ENCODE measurements around the gene SYT7. TPM values are rescaled to one million over a fixed set of nuclear protein-coding genes. Genes with fewer than 3 reads are reported as not detected.
"Not testable (repeated sequence)": the region's sequence is repeated elsewhere in the genome, so short reads cannot be mapped to it uniquely, and the experiment has no call there.

Gene SYT7
- polyA plus RNA-seq, 12 donors = 2.0 to 12.0 (median 3.1) TPM; not detected in 1

- no peak for DNase-seq
These were observed 83.4 kb downstream of the SYT7 start for GRCh38 chr11:61497473-61497872.

DNA sequence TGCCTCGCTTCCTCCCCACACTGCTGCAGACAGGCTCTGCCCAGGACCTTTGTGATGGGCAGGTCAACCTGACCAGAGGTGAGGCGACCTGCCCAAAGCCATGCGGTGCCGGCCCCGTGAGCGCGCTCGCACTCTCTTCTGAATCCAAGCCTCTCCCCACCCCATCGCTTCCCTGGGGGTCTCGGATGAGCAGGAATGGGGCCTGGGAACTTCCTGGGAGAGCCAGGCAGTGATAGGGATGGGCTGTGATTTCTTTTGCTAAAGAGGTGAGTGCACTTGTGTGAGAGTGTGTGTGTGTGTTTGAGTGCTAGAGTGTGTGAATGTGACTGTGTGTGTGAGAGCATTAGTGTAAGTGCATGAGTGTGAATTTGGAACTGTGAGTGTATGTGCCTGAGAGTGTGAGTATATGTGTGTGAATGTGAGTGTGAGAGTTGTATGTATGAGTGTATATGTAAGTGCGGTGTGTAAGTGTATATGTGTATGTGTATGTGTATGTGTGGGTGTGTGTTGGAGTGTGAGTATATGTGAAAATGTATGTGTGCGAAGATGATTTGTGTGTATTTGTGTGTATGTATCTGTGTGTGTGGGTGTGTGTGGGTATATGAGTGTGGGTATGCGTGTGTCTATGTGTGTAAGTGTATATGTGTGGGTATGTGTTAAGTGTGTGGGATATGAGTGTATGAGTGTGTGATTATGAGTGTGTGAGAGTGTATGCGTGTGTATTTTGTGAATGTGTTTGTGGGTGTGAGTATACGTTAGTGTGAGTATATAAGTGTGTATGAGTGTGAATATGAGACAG is 84.1 kb downstream of the SYT7 start:
- DNase-seq = no peak

- DNase-seq = no peak
These were observed 84.9 kb downstream of the SYT7 start for GRCh38 chr11:61495801-61496601.

- DNase-seq = no peak
These were observed 86.4 kb downstream of the SYT7 start for GRCh38 chr11:61494381-61494961.

GRCh38 chr11:61491736-61492395 is 89.0 kb downstream of the SYT7 start:
- DNase-seq = no peak

DNA sequence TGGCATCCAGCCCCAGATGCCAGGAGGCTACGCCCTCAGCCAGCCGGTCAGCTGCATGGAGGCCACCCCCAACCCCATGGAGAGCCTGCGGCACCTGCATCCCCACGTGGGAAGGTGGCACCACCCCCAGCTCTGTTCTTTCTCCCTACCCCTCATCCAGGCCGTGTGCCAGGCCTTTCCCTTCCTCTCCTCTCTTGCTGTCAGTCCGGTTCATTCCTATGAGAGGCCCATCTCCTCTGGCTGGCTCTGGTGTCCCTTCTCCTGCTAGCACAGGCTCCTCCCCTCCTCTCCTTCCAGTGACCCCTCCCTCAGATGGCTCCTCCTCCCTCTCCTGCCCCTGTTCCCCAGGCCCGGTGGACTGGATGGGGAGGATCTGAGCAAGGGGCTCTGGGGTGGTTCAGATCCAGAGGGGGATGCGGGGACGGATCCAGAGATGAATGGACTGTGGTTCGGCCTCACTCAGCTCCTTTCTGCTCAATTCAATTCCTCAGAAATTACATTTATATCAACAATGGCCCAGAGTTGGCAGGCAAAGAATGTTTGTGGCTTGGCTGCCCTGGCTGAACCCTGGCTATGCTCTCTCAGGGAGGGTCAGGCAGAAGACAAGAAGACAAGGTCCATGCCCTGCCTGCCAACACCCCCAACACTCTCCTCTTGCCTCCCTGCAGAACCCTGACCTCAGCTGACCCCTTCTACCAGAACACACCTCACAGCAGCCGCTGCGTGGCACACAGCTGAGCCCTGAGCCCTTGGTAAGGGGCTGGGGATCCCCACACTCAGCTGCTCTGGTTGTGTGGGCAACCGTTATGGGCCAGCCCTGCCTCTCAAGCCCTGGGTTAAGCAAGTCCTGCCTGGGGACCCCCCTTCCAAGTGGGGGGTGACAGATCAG is 90.8 kb downstream of the SYT7 start:
- no peak for DNase-seq

- DNase-seq = peak; percentile 38
These were observed 92.1 kb downstream of the SYT7 start for GRCh38 chr11:61488651-61489291.

GRCh38 chr11:61487342-61488025 is 93.4 kb downstream of the SYT7 start:
- DNase-seq = no peak

DNA sequence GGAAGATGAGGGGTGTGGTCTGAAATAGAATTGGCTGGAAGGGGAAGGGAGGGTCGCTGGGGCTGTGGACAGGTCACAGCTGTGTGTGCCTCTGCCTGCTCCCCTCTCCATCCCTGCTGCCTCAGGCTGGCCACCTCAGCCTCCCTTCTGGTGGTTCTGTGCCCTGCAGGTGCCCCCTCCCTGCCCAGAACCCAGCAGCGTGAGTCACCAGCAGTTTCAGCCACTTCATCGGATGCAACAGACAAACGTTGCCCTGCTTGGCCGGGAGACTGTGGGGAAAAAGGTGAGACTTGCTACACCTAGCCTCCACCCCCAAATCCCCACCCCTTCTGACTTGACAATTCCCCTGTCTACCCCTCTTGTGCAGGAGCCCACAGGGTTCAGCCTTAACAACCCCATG is 94.1 kb downstream of the SYT7 start:
- DNase-seq = no peak

- DNase-seq = no peak
These were observed 94.8 kb downstream of the SYT7 start for GRCh38 chr11:61486011-61486620.

DNA sequence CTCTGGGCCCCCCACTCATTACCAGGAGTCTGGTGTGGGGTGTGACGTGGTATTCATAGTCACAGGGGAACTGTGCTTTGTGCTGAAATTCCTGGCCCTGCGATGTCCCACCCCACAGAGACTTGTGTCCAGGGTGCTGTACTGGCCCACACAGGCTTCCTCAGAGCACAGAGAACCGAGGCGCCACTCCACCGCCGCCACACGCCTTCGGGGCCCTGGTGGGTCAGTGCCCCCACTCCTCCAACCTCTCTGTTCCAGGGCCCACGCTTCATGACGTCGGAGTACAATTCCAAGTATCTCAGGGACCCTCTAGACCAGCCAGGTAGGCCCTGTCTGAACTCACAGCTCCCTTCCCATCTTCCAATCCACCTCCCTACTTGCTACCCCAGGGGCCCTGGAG is 95.8 kb downstream of the SYT7 start:
- no peak for DNase-seq

DNA sequence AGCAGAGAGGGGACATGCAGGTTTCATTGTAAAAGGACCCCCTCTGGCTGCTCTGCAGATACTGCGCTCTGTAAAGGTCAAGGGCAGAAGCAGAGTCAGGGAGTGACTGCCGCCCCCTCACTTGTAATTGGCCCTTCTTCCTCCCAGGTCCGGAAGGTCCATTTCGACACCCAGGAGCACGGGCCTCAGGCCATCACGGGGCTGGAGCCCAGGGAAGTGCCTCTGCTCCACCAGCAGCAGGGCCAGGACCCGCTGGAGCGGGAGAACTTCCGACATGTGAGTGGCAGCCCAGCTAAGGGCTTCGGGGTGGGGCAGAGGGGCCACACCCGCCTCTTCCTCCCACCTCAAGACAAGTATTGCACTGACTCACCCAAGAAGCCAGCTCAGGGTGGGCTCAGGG is 96.3 kb downstream of the SYT7 start:
- no peak for DNase-seq

DNA sequence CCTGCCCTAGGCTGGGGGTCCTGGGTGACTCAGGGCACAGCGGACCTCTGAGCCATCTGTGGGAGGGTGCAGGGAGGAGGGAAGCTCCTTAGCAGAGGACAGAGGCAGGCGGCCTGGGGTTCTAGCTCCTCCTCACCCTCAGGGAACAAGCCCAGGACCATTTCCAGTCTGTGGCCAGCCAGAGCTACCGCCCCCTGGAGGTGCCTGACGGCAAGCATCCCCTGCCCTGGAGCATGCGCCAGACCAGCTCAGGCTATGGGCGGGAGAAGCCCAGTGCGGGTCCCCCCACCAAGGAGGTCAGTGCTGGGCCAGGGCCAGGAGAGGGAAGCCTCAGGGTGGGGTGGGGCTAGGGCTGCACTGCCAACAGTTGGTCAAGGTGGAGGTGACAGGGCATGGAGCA is 98.4 kb downstream of the SYT7 start:
- no peak for DNase-seq

DNA sequence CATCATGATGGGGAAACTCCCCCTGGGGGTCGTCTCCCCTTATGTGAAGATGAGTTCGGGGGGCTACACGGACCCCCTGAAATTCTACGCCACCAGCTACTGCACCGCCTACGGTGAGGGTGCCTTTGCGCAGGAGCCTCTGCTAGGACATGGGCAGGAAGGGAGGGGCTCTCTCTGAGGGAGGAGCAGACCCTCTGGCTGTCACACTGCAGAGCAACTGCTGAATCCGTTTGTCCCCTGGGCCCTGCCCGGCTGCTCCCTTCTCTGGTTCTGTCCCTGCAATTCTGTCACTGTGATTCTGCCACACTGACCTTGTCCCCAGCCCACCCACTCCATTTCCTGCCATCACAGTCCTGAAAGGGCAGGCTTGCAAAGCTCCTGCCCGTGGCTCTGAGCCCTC is 99.1 kb downstream of the SYT7 start:
- no peak for DNase-seq

DNA sequence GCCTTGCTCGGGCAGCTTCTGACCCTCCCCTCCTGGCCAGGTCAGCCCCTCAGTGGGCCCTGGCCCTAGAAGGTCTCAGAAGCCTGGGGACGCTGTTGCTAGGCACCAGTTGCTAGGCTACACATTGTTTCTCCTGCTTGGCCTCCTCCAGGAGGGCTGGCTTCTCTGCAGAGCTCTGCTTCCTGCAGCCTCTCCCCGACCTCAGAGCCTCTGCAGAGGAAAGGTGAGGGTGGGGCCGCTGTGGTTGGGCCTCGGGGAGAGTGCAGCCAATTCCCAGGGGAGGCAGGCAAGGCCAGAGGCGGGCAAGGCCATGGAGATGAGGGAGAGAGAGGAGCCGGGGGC is 99.9 kb downstream of the SYT7 start:
- DNase-seq = peak; percentile 56

- DNase-seq = no peak
These were observed 100.4 kb downstream of the SYT7 start for GRCh38 chr11:61480261-61480993.

GRCh38 chr11:61479360-61480058 is 101.4 kb downstream of the SYT7 start:
- DNase-seq = not testable (repeated sequence)

- DNase-seq = no peak
These were observed 103.1 kb downstream of the SYT7 start for GRCh38 chr11:61477727-61478148.

All from muscle of arm (tissue), 12 donors.